ENCODE data around the gene KANSL1.
A peak's percentile ranks its signal among the peaks of the same experiment; 100 is the strongest.
"Not testable (repeated sequence)": the region's sequence is repeated elsewhere in the genome, so short reads cannot be mapped to it uniquely, and the experiment has no call there.

Gene KANSL1

DNA sequence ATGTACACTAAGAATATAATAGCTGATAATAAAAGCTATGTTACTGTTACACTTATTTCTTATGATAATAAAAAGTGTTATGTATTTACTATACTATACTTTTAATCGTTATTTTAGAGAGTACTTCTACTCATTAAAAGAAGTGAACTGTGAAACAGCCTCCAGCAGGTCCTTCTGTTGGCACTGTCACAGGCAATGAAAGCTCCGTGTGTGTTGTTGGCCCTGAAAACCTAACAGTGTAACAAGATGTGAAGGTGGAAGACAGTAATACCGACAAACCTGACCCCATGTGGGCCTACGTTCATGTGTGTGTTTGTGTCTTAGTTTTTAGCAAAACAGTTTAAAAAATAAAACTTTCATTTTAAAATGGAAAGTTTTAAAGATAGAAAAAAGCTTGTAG is 102.4 kb downstream of the KANSL1 start:
- Histone ChIP-seq H3K4me3 (no peak overlapping the region), H3K27ac (no peak overlapping the region)

DNA sequence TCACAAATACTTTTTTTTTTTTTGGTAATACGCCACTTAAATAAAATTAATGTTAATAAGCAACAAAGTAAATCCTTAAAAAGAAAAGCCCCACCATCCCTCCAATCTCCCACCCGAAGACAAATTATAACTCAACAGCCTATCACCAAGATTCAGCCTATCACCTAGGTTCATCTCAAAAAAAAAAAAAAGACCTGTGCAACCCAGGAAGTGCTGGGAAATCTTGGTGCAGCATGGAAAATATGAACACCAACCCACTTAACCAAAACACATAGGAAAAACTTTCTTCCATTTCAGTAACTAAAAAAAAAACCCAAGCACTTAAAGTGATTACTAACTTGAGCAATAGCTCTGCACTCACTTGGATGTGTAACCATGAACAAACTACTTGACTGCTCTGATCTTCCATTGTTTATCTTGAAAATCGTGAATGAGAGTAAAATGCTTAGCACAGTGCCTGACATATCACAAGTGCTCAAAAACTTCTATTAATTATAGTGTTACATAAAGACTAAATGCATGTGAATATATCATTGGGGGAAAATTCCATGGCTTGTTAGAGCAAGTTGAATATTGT is 103.8 kb downstream of the KANSL1 start:
- Histone ChIP-seq H3K27ac (no peak overlapping the region), H3K4me3 (no peak overlapping the region)

DNA sequence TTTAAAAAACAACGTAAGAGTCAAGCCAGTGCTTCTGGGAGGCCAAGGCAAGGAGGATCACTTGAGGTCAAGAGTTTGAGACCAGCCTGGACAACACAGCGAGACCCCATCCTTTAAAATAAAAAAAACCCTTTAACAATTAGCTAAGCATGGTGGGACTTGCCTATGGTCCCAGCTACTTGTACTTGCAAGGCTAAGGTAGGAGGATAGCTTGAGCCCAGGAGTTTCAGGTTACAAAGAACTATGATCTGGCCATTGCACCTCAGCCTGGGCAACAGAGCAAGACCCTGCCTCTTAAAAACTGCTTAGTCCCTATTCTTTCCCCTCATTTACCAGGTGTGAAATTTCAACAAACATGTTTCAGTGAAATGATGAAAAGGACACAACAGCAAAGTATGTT is 104.6 kb downstream of the KANSL1 start:
- Histone ChIP-seq H3K27ac (no peak overlapping the region), H3K4me3 (no peak overlapping the region)

DNA sequence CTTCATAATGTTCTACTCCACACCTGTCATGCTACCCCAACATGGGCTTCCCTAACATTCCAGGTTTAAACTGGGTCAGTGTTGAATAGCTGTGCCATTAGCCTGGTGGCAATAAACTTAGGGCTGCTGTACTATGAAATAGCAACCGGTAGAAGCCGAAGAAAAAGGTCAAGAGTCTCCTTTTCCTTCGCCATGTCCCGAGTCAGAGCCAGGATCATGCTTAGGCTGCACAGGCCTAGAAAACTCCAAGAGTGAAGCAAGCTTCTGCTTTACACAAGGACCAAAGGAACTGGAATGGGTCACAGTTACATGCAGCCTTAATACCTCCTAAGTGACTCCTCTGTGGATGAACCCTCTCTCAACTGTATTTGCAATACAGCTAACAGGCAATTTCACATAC is 105.4 kb downstream of the KANSL1 start:
- not testable (repeated sequence) for H3K27ac ChIP-seq, H3K4me3 ChIP-seq

DNA sequence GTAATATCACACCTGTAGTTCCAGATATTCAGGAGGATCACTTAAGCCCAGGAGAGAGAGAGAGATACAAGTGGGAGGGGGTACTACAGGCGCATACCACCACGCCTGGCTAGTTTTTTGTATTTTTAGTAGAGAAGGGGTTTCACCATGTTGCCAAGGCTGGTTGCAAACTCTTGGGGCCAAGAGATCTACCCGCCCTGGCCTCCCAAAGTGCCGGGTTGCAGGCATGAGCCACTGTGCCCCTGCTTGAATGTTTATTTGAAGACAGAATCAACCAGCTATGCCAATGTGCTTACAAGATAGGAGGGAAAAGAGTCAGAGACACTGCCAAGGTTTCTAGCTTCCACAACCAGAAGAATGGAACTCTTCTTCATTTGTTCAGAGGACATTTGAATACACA is 106.4 kb downstream of the KANSL1 start:
- no peak overlapping the region for H3K4me3 ChIP-seq
- no peak overlapping the region for H3K27ac ChIP-seq

DNA sequence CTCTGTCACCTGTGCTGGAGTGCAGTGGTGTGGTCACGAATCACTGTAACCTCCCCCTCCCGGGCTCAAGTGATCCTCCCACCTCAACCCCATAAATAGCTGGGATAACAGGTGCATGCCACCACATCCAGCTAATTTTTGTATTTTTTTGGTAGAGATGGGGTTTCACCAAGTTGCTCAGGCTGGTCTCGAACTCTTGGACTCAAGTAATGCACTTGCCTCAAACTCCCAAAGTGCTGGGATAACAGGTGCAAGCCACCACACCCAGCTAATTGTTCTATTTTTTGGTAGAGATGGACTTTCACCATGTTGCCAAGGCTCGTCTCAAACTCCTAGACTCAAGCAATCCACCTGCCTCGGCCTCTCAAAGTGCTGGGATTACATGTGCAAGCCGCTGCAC is 107.7 kb downstream of the KANSL1 start:
- Histone ChIP-seq H3K27ac (no peak overlapping the region), H3K4me3 (no peak overlapping the region)

DNA sequence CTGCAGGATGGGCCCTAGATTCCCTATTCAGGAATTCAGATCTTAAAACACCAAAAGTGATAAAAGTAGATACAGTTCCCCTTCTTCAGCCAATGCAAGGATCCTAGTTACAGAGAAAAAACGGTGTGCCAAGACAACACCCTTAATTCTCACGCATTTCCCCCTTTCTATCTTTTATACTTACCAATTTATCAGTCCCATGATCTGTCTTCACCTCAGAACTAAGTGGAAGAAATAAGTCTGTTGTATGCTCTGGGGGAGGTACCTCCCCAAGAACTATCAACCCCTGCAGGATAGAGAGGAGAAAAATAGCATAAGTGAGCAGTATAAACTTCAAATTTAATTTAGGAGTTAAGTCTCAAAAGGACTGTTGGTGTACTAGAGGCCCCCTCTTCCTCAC is 111.0 kb downstream of the KANSL1 start:
- Histone ChIP-seq H3K27ac (peak overlapping the region in 1 of 21 experiments; percentile 6), H3K4me3 (no peak overlapping the region)

DNA sequence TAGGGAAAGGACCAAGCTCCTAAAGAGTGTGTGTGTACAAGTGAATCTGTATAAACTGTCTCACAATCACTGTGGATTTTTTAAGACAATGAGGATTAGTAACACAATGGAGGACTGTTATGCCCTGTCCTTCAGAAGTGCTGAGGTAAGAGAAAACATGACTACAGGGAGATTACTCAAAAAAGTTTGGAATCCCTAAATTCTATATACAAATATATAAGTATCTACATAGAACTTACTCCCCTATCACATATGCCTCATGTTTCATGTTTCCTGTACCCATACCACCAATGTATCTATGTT is 112.3 kb downstream of the KANSL1 start:
- Histone ChIP-seq H3K27ac (no peak overlapping the region), H3K4me3 (no peak overlapping the region)

DNA sequence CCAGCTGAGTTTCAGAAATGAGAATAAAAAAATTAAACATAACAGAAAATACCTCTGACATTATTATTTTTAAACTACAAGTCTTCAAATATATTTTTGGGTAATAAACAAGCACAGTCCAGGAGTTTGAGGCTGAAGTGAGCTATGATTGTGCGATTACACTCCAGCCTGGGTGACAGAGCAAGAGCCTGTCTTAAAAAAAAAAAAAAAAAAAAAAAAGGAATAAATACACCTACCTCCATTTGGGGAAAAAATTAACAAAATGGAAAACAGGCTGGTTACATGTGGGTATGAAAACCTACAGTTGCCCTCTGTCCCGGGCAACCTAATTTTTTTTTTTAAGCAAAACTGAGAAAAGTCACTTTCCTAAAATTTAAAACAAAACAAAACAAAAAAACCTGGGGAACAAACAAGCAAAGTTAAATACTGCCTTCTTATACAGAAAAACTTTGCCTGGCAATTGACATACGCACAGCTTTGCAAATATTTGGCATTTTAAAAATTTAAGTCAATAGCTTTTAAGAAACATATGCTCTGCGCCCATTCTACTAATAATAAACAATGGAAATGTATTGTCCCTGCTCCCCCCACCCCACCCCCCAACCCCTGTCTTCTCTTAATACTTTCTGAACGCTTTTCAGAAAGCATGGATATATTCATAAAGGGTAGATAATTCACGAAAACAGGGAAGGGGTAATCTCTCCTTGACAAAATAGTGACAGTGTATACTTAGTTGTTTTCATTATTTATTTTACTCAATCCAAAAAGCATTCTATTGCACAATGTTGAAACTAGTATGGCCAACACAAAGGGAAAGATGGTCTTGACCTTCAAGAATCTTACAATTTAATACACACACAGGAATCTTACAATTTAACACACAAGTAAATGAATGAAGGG is 112.9 kb downstream of the KANSL1 start:
- Histone ChIP-seq H3K4me3 (no peak overlapping the region), H3K27ac (no peak overlapping the region)

DNA sequence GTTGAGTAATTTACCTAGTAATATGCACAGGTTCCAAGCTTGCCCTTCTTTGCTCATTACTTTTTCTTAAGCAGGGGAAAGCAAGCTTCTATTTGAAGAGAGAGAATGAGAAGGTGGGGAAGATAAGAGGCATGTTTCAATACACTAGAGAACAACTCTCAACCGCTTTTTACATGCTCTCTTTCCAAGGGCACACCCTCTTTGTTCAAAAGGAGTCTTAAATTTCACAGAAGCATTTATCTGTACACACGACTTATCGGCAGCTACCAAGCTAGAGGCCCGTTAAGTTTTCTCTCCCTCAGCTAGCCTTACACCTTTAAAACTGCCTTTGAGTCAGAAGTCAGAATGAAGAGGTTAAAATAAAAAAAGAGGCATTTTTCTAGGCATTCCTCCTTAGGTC is 114.6 kb downstream of the KANSL1 start:
- no peak overlapping the region for H3K27ac ChIP-seq
- no peak overlapping the region for H3K4me3 ChIP-seq

DNA sequence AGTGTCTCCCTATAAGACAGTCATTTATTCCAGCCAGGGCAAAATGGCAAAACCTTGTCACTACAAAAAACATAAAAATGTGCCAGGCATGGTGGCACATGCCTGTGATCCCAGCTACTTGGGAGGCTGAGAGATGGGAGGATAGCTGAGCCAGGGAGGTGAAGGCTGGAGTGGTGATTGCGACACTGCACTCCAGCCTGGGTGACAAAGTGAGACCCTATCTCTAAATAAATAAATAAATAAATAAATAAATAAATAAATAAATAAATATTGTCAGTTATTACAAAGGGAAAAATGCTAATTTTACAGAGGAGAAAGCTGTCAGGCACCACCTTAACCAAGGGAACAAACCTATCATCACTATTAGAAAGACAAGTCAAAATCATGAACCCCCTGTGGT is 118.7 kb downstream of the KANSL1 start:
- no peak overlapping the region for H3K27ac ChIP-seq
- H3K4me3 ChIP-seq, result no peak overlapping the region

DNA sequence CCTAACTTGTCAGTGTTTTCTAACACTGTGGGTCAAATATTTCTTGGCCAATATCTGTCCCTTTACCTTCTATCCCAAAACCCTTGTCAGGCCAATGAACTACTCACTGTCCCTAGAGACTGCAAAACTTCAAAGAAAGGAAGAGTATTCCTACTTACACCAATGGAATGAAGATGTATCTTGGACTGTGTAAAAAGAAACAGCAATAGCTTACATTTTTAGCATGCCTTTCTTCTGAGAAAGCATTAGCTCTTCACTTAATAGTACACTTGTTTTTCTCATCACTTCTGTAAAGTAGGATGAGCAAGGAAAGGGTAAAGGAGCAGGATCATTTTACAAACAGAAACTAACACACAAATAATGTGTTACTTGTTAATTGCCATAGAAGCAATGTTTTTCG is 120.2 kb downstream of the KANSL1 start:
- no peak overlapping the region for H3K4me3 ChIP-seq
- peak overlapping the region in 1 of 21 experiments; percentile 22 for H3K27ac ChIP-seq

DNA sequence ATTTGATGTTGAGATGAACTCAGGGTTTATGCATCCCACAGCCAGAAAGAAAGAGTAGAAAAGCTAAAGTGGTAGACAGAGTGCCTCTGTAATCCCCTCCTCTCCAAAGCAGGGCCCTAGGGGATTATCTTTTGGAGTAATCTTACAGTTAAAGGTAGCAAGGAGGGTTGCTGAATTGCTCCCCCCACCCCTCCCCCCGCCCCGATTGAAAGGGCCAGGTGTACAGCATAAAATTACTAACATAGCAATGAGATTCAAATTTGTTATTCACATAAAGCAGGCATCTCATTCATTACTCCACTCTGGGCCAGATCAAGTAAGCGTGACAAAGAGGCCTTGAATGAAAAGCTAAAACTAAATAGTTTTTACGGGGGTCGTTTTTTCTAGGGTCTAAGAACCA is 121.4 kb downstream of the KANSL1 start:
- no peak overlapping the region for H3K4me3 ChIP-seq
- no peak overlapping the region for H3K27ac ChIP-seq

DNA sequence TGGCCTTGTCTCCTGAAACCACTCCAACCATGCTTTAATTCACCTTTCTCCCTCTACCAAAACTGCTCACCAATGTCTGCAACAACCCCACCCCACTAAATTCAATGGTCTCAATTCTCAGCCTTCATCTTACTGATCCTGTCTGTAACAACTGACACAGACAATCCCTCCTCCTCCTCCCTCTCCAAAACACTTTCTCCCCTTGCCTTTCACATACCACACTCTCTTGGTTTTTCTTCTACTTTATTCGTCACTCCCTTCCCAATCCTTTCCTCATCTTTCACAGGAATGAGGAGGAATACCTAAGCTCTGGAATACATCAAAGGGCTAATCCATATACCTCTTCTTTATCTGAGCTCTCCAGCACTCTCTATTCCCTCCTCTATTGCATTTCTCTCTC is 128.8 kb downstream of the KANSL1 start:
- Histone ChIP-seq H3K4me3 (no peak overlapping the region), H3K27ac (peak overlapping the region in 1 of 21 experiments; percentile 20)

DNA sequence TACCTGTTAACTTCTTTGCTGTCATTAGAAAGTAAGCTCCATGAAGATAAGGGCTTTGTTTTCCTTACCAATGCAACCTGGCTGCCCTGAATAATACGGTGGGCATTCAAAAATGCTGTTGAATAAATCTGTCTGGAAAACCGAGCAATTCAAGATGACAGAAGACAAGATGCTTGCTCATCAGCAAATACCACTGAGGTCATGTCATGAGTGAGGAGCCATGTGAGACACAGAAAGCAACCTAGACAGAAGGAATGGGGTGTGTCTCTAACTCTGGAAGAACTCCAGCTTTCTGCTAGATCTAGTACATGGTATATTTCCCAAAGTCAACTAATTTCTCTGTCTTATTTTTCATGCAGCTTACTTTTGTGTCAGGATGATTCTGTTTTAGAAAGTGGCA is 130.0 kb downstream of the KANSL1 start:
- H3K4me3 ChIP-seq, result no peak overlapping the region
- H3K27ac ChIP-seq, result peak overlapping the region in 1 of 21 experiments; percentile 49

DNA sequence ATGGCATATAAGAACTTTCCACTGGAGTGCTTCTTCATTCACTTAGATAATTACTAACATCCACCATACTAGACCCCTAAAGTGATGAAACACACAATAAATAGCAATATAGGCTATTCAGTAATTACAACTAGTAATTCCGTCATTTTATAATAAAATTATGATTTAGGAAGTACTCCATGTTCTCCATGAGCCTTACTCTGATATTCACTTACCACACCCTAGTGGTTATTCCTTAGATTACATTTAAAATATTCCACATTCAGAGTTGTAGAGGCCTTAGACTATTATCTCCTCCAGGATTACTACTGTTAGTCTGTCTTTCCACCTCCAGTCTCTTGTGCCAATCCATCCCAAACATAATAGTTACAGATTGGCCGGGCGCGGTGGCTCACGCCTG is 131.8 kb downstream of the KANSL1 start:
- Histone ChIP-seq H3K4me3 (no peak overlapping the region), H3K27ac (no peak overlapping the region)

DNA sequence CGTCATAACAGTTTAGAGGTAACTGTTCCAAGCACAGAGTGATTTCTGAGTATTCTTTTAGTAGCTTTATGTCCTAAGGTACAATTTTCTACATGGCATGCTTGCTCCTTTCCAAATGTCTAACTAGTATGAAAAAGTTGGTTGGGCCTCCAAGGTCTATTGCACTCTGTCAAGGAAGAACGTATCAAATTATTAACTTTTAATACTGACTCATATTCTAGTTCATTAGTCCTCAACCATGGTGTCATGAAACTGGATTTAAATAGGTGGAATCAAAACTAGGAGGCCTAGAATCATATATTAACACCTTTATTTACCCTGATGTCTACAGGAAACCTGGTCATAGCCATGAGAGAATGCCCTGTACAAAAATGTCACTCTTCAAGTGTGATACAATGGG is 132.8 kb downstream of the KANSL1 start:
- no peak overlapping the region for H3K4me3 ChIP-seq
- H3K27ac ChIP-seq, result no peak overlapping the region

DNA sequence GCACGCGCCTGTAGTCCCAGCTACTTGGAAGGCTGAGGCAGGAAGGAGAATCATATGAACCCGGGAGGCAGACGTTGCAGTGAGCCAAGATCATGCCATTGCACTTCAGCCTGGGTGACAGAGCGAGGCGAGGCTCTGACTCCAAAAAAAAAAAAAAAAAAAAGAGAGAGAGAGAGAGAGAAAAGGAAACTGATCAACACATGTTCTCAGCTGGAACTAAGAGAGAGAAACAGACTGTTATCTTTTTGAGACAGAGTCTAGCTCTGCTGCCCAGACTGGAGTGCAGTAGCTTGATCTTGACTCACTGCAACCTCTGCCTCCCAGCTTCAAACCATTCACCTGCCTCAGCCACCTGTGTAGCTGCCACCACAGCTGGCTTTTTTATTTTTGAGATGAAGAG is 133.7 kb downstream of the KANSL1 start:
- H3K4me3 ChIP-seq, result no peak overlapping the region
- peak overlapping the region in 1 of 21 experiments; percentile 11 for H3K27ac ChIP-seq

DNA sequence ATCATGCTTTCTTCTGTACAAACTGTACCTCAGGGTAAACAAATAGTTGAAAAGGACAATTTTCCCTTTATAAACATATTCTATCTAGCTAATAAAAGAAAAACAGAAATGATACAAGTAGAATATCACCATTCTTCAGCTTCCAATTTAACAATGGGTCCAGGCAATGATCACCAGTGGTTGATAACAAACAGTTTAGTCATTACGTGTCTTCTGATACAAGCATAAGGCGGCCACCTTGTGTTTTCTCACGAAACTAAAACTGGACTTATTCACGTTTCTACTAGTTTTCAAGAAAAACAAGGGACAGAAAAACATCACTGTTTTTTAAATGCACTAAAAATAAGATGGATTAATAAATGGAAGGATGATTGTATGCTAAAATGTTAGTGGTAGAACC is 135.9 kb downstream of the KANSL1 start:
- H3K4me3 ChIP-seq, result no peak overlapping the region
- H3K27ac ChIP-seq, result no peak overlapping the region

DNA sequence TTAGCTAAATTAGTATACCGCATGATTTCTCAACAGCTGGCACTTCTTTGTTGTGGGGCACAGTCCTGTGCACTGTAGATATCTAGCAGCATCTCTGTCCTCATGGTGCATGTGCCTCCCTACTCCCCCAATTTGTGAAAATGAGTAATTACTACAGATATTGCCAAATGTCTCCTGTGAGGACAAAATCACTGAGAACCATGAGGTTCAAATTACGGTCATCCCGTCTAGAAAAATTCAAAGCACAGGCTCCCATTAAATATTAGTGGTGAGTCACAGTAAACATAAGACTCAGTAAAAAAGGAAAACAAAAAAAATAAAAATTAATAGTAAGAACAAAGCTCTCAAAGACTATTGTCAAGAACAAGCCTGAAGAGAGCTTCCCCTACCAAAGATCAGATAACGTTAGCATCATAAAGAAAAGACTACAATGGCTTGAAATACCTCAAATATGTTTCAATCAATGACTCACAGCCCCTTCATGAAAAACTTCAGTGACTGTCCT is 136.4 kb downstream of the KANSL1 start:
- H3K4me3 ChIP-seq, result no peak overlapping the region
- H3K27ac ChIP-seq, result no peak overlapping the region

DNA sequence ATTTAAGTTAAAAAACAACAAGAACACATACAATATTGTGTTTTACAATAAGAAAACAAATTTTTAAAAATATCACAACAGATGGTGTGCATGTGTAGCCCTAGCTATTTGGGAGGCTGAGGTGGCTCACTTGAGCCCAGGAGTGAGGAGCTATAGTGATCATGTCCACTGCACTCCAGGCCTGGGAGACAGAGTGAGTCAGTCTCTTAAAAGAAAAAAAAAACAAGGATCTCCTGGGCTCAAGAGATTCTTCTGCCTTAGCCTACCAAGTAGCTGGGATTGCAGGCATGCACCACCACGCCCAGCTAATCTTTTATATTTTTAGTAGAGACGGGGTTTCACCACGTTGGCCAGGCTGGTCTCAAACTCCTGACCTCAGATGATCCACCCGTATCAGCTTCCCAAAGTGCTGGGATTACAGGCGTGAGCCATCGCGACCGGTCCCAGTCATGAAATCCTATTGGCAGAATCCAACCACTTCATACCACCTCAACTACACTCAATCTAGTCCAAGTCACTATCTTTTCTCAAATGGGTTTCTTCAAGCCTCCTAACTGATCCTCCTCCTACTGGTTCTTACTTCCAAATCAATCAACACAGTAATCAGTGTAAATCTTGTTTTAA is 139.2 kb downstream of the KANSL1 start:
- Histone ChIP-seq H3K27ac (no peak overlapping the region), H3K4me3 (no peak overlapping the region)

Data from skin epidermis (tissue), 12 donors.